GM19468 (cell line): Measurements from ENCODE around the gene FLAD1.

Experiments
- ATAC-seq: cut with Tn5 transposase; IDR thresholded peaks from one replicate; pipeline ENCODE4 v1.9.1; 2021; ENCODE audit warnings: mild to moderate bottlenecking, moderate library complexity, moderate number of reproducible peaks; ENCODE audit not compliant: unreplicated experiment; ENCODE audit errors: extremely low read depth

FLAD1 gene

GRCh38 chr1:155030243-155030795 is 47.2 kb downstream of the FLAD1 start:
- ATAC-seq: no peak

GRCh38 chr1:155030899-155031298 is 47.8 kb downstream of the FLAD1 start:
- ATAC-seq: no peak

GRCh38 chr1:155032886-155033285 is 49.7 kb downstream of the FLAD1 start:
- ATAC-seq: no peak

GRCh38 chr1:155033524-155033923 is 50.4 kb downstream of the FLAD1 start, which contains the start of the genes DCST1 and DCST2:
Gene DCST1 (plus strand): TSS chr1:155033824. CDS start chr1:155034037, 213 bp downstream.
Gene DCST2 (minus strand): TSS chr1:155033781. CDS start chr1:155033701, 80 bp downstream.
- ATAC-seq: no peak

GRCh38 chr1:155034318-155035208 is 51.4 kb downstream of the FLAD1 start:
- no peak for ATAC-seq

- ATAC-seq: no peak
Observed at GRCh38 chr1:155035936-155036335, 52.8 kb downstream of the FLAD1 start.

- no peak for ATAC-seq
Observed at GRCh38 chr1:155037043-155037442, 53.9 kb downstream of the FLAD1 start.

- no peak for ATAC-seq
Observed at GRCh38 chr1:155037851-155038441, 54.8 kb downstream of the FLAD1 start.

GRCh38 chr1:155038602-155039307 is 55.6 kb downstream of the FLAD1 start:
- no peak for ATAC-seq

- ATAC-seq: no peak
Observed at GRCh38 chr1:155039308-155039669, 56.1 kb downstream of the FLAD1 start.

GRCh38 chr1:155040358-155041093 is 57.4 kb downstream of the FLAD1 start:
- no peak for ATAC-seq
